ENCODE data around the gene RFESD.

RFESD gene

GRCh38 chr5:95611396-95611795 is 35.2 kb upstream of the RFESD start:
- no peak for DNase-seq (ENCODE audit: low read depth)
- TF ChIP-seq, protein P1, sequence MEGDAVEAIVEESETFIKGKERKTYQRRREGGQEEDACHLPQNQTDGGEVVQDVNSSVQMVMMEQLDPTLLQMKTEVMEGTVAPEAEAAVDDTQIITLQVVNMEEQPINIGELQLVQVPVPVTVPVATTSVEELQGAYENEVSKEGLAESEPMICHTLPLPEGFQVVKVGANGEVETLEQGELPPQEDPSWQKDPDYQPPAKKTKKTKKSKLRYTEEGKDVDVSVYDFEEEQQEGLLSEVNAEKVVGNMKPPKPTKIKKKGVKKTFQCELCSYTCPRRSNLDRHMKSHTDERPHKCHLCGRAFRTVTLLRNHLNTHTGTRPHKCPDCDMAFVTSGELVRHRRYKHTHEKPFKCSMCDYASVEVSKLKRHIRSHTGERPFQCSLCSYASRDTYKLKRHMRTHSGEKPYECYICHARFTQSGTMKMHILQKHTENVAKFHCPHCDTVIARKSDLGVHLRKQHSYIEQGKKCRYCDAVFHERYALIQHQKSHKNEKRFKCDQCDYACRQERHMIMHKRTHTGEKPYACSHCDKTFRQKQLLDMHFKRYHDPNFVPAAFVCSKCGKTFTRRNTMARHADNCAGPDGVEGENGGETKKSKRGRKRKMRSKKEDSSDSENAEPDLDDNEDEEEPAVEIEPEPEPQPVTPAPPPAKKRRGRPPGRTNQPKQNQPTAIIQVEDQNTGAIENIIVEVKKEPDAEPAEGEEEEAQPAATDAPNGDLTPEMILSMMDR (conservative IDR thresholded peaks at IDR 0.05; ENCODE audit: low read depth, low read length) = no peak

DNA sequence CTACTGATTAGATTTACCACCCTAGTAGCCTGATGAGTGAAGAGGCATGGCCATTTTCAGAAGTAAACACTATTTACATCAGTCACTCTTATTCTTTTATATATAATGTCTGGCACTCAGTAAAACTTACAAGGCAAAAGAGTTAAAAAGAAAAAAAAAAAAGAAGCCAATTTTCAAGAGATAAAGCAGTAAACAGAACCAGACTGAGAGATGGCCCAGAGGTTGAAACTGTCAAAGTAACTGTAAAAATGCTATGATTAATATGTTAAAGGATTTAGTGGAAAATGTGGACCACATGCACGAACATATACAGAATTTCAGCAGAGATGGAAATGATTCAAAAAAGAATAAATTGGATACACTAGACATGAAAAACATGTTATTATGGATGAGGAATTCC is 33.1 kb upstream of the RFESD start:
- TF ChIP-seq, protein P1 (conservative IDR thresholded peaks at IDR 0.05; ENCODE audit: low read depth, low read length) = no peak
- no peak overlapping the region for H3K4me3 ChIP-seq (ENCODE audit: low read depth, low read length)
- no peak for DNase-seq (ENCODE audit: low read depth)

More at GRCh38 chr5:95611396-95611795, 35.2 kb upstream of the RFESD start:
- H3K4me3 ChIP-seq (ENCODE audit: low read depth, low read length) = no peak overlapping the region

DNA sequence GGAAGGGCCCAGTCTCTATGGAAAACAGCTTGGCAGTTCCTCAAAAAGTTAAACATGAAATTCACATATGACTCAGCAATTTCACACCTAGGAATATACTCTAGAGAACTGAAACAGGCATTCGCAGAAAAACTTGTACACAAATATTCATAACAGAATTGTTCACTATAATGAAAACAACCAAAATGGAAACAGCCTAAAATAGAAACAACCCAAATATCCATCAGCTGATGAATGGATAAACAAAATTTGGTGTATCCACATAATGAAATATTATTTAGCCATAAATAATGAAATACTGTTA is 31.5 kb upstream of the RFESD start:
- H3K4me3 ChIP-seq (ENCODE audit: low read depth, low read length) = no peak overlapping the region
- DNase-seq (ENCODE audit: low read depth) = no peak
- TF ChIP-seq, protein P1 (conservative IDR thresholded peaks at IDR 0.05; ENCODE audit: low read depth, low read length) = no peak

DNA sequence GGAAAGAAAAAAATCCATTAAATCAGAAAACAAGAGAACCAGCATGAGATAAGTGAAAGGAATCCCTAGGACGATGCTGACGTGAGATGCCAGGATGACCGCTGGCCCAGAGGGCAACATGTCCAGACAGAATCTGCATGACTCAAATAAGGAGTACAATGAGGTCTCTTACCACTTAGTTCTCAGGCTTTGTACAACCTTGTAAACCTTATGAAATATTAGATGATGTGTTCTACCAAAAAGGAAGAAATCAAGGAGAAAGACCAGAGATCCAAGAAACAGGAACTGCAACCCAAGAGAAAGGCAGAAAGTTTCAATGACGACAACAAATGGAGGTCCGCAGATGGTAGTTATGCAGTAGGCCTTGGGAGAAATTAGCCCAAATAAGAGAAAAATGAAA is 29.5 kb upstream of the RFESD start:
- DNase-seq (ENCODE audit: low read depth) = peak; percentile 84
- TF ChIP-seq, protein P1 (conservative IDR thresholded peaks at IDR 0.05; ENCODE audit: low read depth, low read length) = no peak
- no peak overlapping the region for H3K4me3 ChIP-seq (ENCODE audit: low read depth, low read length)

GRCh38 chr5:95619096-95619495 is 27.5 kb upstream of the RFESD start:
- TF ChIP-seq, protein P1 (conservative IDR thresholded peaks at IDR 0.05; ENCODE audit: low read depth, low read length) = no peak
- H3K4me3 ChIP-seq (ENCODE audit: low read depth, low read length) = peak overlapping the region; percentile 66

DNA sequence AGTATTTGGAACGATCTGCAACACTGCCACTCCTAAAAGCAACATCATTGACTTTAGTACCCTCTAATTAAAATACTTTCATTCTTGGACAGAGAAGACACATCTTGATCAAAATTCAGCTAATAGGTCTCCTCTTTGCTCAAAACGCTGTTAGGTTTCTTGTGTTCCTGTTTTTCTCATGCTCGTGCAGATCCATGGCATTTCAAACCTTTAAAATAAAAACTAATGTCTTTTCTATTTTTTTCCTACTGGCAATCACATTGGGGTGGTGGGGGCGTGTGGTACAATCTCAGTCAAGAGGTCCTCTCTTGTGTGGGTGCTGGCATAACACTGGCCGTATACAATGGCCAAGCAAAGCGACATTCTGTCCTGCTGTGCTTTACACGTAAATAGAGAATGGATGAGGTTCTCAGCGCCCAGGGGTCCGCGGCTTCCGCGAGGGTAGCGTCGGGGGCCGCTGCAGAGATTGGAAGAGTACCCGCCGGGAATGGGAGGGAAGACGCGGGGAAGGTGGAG is 27.0 kb upstream of the RFESD start:
- DNase-seq (ENCODE audit: low read depth) = no peak
- H3K4me3 ChIP-seq (ENCODE audit: low read depth, low read length) = peak overlapping the region; percentile 66
- TF ChIP-seq, protein P1 (conservative IDR thresholded peaks at IDR 0.05; ENCODE audit: low read depth, low read length) = no peak

More at GRCh38 chr5:95619096-95619495, 27.5 kb upstream of the RFESD start:
- DNase-seq (ENCODE audit: low read depth) = peak; percentile 20

DNA sequence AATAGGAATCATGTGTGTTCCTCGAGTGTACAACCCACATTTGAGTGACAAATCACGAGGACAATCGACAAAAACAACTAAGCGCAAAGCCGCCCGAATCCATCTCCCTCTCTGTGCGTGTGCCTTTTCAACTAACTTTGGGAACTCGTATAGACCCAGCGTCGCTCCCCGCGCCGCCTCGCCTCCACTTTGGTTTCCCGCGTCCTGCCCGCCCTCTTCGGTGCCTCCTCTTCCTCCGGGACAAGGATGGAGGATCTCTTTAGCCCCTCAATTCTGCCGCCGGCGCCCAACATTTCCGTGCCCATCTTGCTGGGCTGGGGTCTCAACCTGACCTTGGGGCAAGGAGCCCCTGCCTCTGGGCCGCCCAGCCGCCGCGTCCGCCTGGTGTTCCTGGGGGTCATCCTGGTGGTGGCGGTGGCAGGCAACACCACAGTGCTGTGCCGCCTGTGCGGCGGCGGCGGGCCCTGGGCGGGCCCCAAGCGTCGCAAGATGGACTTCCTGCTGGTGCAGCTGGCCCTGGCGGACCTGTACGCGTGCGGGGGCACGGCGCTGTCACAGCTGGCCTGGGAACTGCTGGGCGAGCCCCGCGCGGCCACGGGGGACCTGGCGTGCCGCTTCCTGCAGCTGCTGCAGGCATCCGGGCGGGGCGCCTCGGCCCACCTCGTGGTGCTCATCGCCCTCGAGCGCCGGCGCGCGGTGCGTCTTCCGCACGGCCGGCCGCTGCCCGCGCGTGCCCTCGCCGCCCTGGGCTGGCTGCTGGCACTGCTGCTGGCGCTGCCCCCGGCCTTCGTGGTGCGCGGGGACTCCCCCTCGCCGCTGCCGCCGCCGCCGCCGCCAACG is 26.3 kb upstream of the RFESD start, which contains the start of gene GPR150:
TSS of gene GPR150 (plus strand) at position 58 of the 840 bp plus-strand sequence. CDS start at position 247, 189 bp downstream.
- DNase-seq (ENCODE audit: low read depth) = peak; percentile 46
- H3K4me3 ChIP-seq (ENCODE audit: low read depth, low read length) = peak within 1 kb of the TSS; percentile 66
- TF ChIP-seq, protein P1 (conservative IDR thresholded peaks at IDR 0.05; ENCODE audit: low read depth, low read length) = no peak
